GM12892 (cell line): ENCODE data around the gene TCERG1.

Experiments used
- POLR2A ChIP-seq: IDR thresholded peaks from 2 replicates; pipeline ENCODE4 v1.6.1; 2011; ENCODE audit warnings: low read depth, low read length, control low read depth
- POLR2AphosphoS5 ChIP-seq: IDR thresholded peaks from 2 replicates; pipeline ENCODE4 v1.6.1; 2011; ENCODE audit warnings: low read depth, low read length, control low read depth
- TAF1 ChIP-seq: IDR thresholded peaks from 2 replicates; pipeline ENCODE4 v1.6.1; 2011; ENCODE audit warnings: low read depth, mild to moderate bottlenecking, control low read depth, low read length, borderline replicate concordance

DNA sequence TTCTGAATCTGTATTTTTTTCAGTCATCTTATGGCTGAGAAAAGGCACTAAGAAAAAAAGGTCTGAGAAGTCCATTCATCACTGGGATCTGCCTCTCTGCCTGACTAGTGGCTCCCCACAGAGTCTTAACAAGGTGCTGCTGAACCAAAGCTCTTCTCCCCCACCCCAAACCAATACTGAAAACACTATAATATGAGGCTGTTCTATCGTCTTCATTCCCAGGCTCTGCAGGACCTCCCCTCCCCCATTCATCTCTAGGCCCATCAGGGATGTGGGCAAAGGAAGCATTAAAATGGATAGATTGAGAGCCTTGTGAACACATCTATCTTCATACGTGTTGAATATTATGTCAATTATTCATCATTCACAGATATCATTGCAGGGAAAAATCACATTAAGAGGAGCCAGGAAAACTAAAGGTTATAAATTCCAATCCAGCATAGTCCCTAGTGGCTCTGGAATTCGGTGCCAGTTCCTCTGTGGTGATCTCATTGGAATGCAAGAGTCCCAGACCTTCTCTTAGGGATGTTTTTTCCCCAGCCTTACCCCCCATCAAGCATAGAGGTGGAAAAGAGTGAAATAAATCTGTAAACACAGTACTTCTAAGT is 113.2 kb downstream of the TCERG1 start:
- TF ChIP-seq POLR2A (no peak), POLR2AphosphoS5 (no peak), TAF1 (no peak)
